T-cell (primary cell): ENCODE data around the gene CNOT4. TPM values are rescaled to one million over a fixed set of nuclear protein-coding genes. Genes with fewer than 3 reads are reported as not detected.

Experiments
- ATAC-seq, 4 experiments: fragments of 200-7000 bp in 3 of 4; fragments of 150-1000 bp in 1 of 4; cut with Tn5 transposase; replicated peaks in 1 of 4; 1 replicate in 3 of 4; 2 replicates in 1 of 4; pipeline ENCODE4 v1.10.0; 2021; ENCODE audit warnings: moderate library complexity in 3 of 4, mild to moderate bottlenecking in 2 of 4, moderate number of reproducible peaks in 1 of 4
- CTCF ChIA-PET, 2 donors: fragments of 300-600 bp; sonication (Branson Sonifier 250); formaldehyde crosslinking; loops; one replicate each; lab custom pipeline; 2022; ENCODE audit warnings: antibody characterized with exemption in 2 of 2; lab: Charles Lee
- POLR2A ChIA-PET, 2 donors: fragments of 300-600 bp; sonication (Branson Sonifier 250); formaldehyde crosslinking; loops; one replicate each; lab custom pipeline; 2022; ENCODE audit warnings: antibody characterized with exemption in 2 of 2; lab: Charles Lee
- DNase-seq, 35 experiments: peaks; one replicate each; pipeline versions ENCODE4 v3.0.0 to v3.0.0-alpha.2; 2013 to 2023
- H3K27ac ChIP-seq: one replicate; pipeline ENCODE4 v1.5.1; 2013; ENCODE audit warnings: low read length
- H3K27me3 ChIP-seq, 2 experiments: replicated peaks in 1 of 2; 1 replicate in 1 of 2; 2 replicates in 1 of 2; pipeline versions ENCODE4 v1.6.1 to v1.7.0; 2013; ENCODE audit warnings: low read length in 1 of 2, mixed read lengths in 1 of 2; ENCODE audit not compliant: control insufficient read depth in 2 of 2, insufficient read depth in 2 of 2; ENCODE audit errors: extremely low read depth in 1 of 2
- H3K36me3 ChIP-seq, 2 donors: 1 replicate in 1 of 2; 2 replicates in 1 of 2; pipeline versions ENCODE4 v1.6.1 to v1.7.0; 2013; ENCODE audit warnings: low read length in 1 of 2; ENCODE audit not compliant: control insufficient read depth in 2 of 2, insufficient read depth in 1 of 2; ENCODE audit errors: extremely low read depth in 1 of 2
- H3K4me1 ChIP-seq, 2 experiments: 1 replicate in 1 of 2; 2 replicates in 1 of 2; pipeline versions ENCODE4 v1.6.1 to v1.7.0; 2013; ENCODE audit warnings: low read length in 2 of 2, mixed read lengths in 1 of 2; ENCODE audit not compliant: insufficient read depth in 2 of 2, control insufficient read depth in 1 of 2; ENCODE audit errors: extremely low read depth in 1 of 2
- H3K4me3 ChIP-seq, 2 donors: 1 replicate in 1 of 2; 2 replicates in 1 of 2; pipeline versions ENCODE4 v1.5.1 to v1.7.0; 2013; ENCODE audit warnings: mild to moderate bottlenecking in 2 of 2, low read length in 1 of 2, moderate library complexity in 1 of 2; ENCODE audit not compliant: control insufficient read depth in 1 of 2; ENCODE audit errors: extremely low read depth in 1 of 2
- H3K9me3 ChIP-seq: 2 replicates; pipeline ENCODE4 v1.7.0; 2013
- H3K27ac Mint-ChIP-seq, 2 donors: one replicate each; pipeline ENCODE4 v1.8.0; 2020 to 2021; ENCODE audit warnings: mild to moderate bottlenecking in 2 of 2, mixed read lengths in 2 of 2
- H3K27me3 Mint-ChIP-seq, 2 donors: one replicate each; pipeline ENCODE4 v1.8.0; 2021 to 2022; ENCODE audit warnings: mixed read lengths in 2 of 2
- H3K36me3 Mint-ChIP-seq: one replicate; pipeline ENCODE4 v1.8.0; 2021; ENCODE audit warnings: mixed read lengths
- H3K4me1 Mint-ChIP-seq, 3 donors: one replicate each; pipeline ENCODE4 v1.8.0; 2020 to 2022; ENCODE audit warnings: mixed read lengths in 3 of 3, mild to moderate bottlenecking in 1 of 3
- H3K4me3 Mint-ChIP-seq, 3 donors: one replicate each; pipeline ENCODE4 v1.8.0; 2020 to 2022; ENCODE audit warnings: mild to moderate bottlenecking in 3 of 3, mixed read lengths in 3 of 3, moderate library complexity in 3 of 3
- H3K9me3 Mint-ChIP-seq, 3 donors: one replicate each; pipeline ENCODE4 v1.8.0; 2020 to 2022; ENCODE audit warnings: mixed read lengths in 3 of 3
- WGBS: methylation state at CpG from one replicate; pipeline ENCODE4 v1.1.5; 2013; ENCODE audit warnings: missing lambda C conversion rate; ENCODE audit not compliant: insufficient coverage; 5-methylcytosine and 5-hydroxymethylcytosine counted together
- total RNA-seq, 35 experiments: library from RNA in 6 of 35; stranded (reverse) in 6 of 35; fragments of 120-200 nt in 1 of 35; gene quantifications; one replicate each; pipeline versions ENCODE4 v1.2.1 to v1.2.4 and lab custom pipeline; 2013 to 2026

Gene CNOT4
- total RNA-seq, 5 donors from 2014 or later (not counting 1 experiment from before 2014, with no cell fraction given), result 29.4 to 36.8 (median 33.7) TPM

- DNase-seq (no peak), ATAC-seq (no peak)
- Mint-ChIP-seq H3K27ac (no peak overlapping the region), H3K9me3 (no peaks in the 10 kb centered on the region), H3K27me3 (no peaks in the 10 kb centered on the region), H3K36me3 (peaks cover 19% of the 10 kb centered on the region), H3K4me3 (no peak overlapping the region), H3K4me1 (peaks cover 4 to 7% (median 4%) of the 10 kb centered on the region in 3 donors)
- WGBS, result 80% methylated on average over 1 of the region's 2 CpGs
- H3K27ac ChIP-seq, result no peak overlapping the region
- no peaks in the 10 kb centered on the region for H3K27me3 ChIP-seq
- CTCF ChIA-PET, result interaction anchor here (0.6 to 1.0 kb wide), 3 partner anchors 34 to 259 kb away, joined by 3 read pairs; no protein-coding TSS in a partner anchor
- POLR2A ChIA-PET, result no interaction called here
- H3K4me1 ChIP-seq, result no peaks in the 10 kb centered on the region
- peaks cover 0 to 9% of the 10 kb centered on the region in 2 donors for H3K36me3 ChIP-seq
- H3K4me3 ChIP-seq, result no peak overlapping the region
- H3K9me3 ChIP-seq, result no peaks in the 10 kb centered on the region
These were observed 123.1 kb downstream of the CNOT4 start for GRCh38 chr7:135386776-135387175.

- Histone ChIP-seq H3K27me3 (no peaks in the 10 kb centered on the region), H3K27ac (no peak overlapping the region), H3K4me1 (no peaks in the 10 kb centered on the region), H3K9me3 (no peaks in the 10 kb centered on the region), H3K36me3 (peaks cover 0 to 9% of the 10 kb centered on the region in 2 donors), H3K4me3 (no peak overlapping the region)
- ATAC-seq (no peak), DNase-seq (no peak)
- Mint-ChIP-seq H3K27ac (no peak overlapping the region), H3K27me3 (no peaks in the 10 kb centered on the region), H3K9me3 (no peaks in the 10 kb centered on the region), H3K36me3 (peaks cover 14% of the 10 kb centered on the region), H3K4me1 (peaks cover 0 to under 1% (median 0%) of the 10 kb centered on the region in 3 donors), H3K4me3 (no peak overlapping the region)
- ChIA-PET CTCF (interaction anchor here (0.6 to 1.0 kb wide), 4 partner anchors 34 to 870 kb away, joined by 3 read pairs; no protein-coding TSS in a partner anchor), POLR2A (interaction anchor here in 1 of 2 donors (0.6 kb wide), 1 partner anchor 287 kb away, joined by 3 read pairs; no protein-coding TSS in a partner anchor)
These were observed 123.7 kb downstream of the CNOT4 start for GRCh38 chr7:135386181-135386580.

- no peak overlapping the region for H3K27ac Mint-ChIP-seq
- H3K36me3 ChIP-seq, result peaks cover 0 to 9% of the 10 kb centered on the region in 2 donors
- H3K9me3 ChIP-seq, result no peaks in the 10 kb centered on the region
- no peak overlapping the region for H3K4me3 ChIP-seq
- H3K36me3 Mint-ChIP-seq, result peaks cover 14% of the 10 kb centered on the region
- no peaks in the 10 kb centered on the region for H3K27me3 ChIP-seq
- H3K27ac ChIP-seq, result no peak overlapping the region
- H3K27me3 Mint-ChIP-seq, result no peaks in the 10 kb centered on the region
- no peaks in the 10 kb centered on the region for H3K9me3 Mint-ChIP-seq
- POLR2A ChIA-PET, result no interaction called here
- no peak for ATAC-seq
- DNase-seq, result no peak
- CTCF ChIA-PET, result no interaction called here
- no peak overlapping the region for H3K4me3 Mint-ChIP-seq
- no CpG with 5 or more reads among the region's 3 CpGs for WGBS
- H3K4me1 Mint-ChIP-seq, result no peaks in the 10 kb centered on the region
- no peaks in the 10 kb centered on the region for H3K4me1 ChIP-seq
These were observed 124.7 kb downstream of the CNOT4 start for GRCh38 chr7:135385209-135385608.

- Histone ChIP-seq H3K4me3 (no peak overlapping the region), H3K9me3 (no peaks in the 10 kb centered on the region), H3K36me3 (peaks cover 0 to 7% of the 10 kb centered on the region in 2 donors), H3K4me1 (no peaks in the 10 kb centered on the region), H3K27me3 (no peaks in the 10 kb centered on the region), H3K27ac (no peak overlapping the region)
- ChIA-PET CTCF (no interaction called here), POLR2A (no interaction called here)
- no peak overlapping the region for H3K27ac Mint-ChIP-seq
- WGBS, result no CpG with 5 or more reads among the region's 2 CpGs
- H3K27me3 Mint-ChIP-seq, result no peaks in the 10 kb centered on the region
- H3K9me3 Mint-ChIP-seq, result no peaks in the 10 kb centered on the region
- no peak for DNase-seq
- H3K4me1 Mint-ChIP-seq, result no peaks in the 10 kb centered on the region
- no peak for ATAC-seq
- H3K4me3 Mint-ChIP-seq, result no peak overlapping the region
- peaks cover 16% of the 10 kb centered on the region for H3K36me3 Mint-ChIP-seq
These were observed 126.3 kb downstream of the CNOT4 start for GRCh38 chr7:135383525-135384175.

- Mint-ChIP-seq H3K4me1 (peaks cover 0 to 6% (median 0%) of the 10 kb centered on the region in 3 donors), H3K27me3 (no peaks in the 10 kb centered on the region), H3K36me3 (peaks cover 10% of the 10 kb centered on the region), H3K4me3 (no peak overlapping the region), H3K27ac (no peak overlapping the region), H3K9me3 (no peaks in the 10 kb centered on the region)
- Histone ChIP-seq H3K27ac (no peak overlapping the region), H3K4me3 (no peak overlapping the region), H3K4me1 (no peaks in the 10 kb centered on the region), H3K36me3 (peaks cover 0 to 4% of the 10 kb centered on the region in 2 donors), H3K27me3 (no peaks in the 10 kb centered on the region), H3K9me3 (no peaks in the 10 kb centered on the region)
- ChIA-PET POLR2A (no interaction called here), CTCF (no interaction called here)
- ATAC-seq (no peak), DNase-seq (no peak)
- WGBS, result no CpG with 5 or more reads among the region's 3 CpGs
These were observed 127.7 kb downstream of the CNOT4 start for GRCh38 chr7:135382173-135382572.

- no peaks in the 10 kb centered on the region for H3K27me3 ChIP-seq
- no peaks in the 10 kb centered on the region for H3K27me3 Mint-ChIP-seq
- no peak overlapping the region for H3K4me3 ChIP-seq
- no peak for DNase-seq
- no peaks in the 10 kb centered on the region for H3K36me3 ChIP-seq
- WGBS, result no CpG with 5 or more reads among the region's 1 CpG
- H3K9me3 Mint-ChIP-seq, result no peaks in the 10 kb centered on the region
- H3K4me1 ChIP-seq, result no peaks in the 10 kb centered on the region
- no peaks in the 10 kb centered on the region for H3K9me3 ChIP-seq
- CTCF ChIA-PET, result no interaction called here
- H3K4me3 Mint-ChIP-seq, result no peak overlapping the region
- H3K27ac ChIP-seq, result no peak overlapping the region
- POLR2A ChIA-PET, result interaction anchor here in 1 of 2 donors (0.7 kb wide), 1 partner anchor 901 kb away, joined by 3 read pairs; no protein-coding TSS in a partner anchor
- H3K36me3 Mint-ChIP-seq, result peaks cover 10% of the 10 kb centered on the region
- H3K27ac Mint-ChIP-seq, result no peak overlapping the region
- ATAC-seq, result no peak
- H3K4me1 Mint-ChIP-seq, result peaks cover 0 to 6% (median 0%) of the 10 kb centered on the region in 3 donors
These were observed 128.5 kb downstream of the CNOT4 start for GRCh38 chr7:135381369-135381768.
